GM23338 (cell line): ENCODE measurements around the gene VSIG4. TPM values are rescaled to one million over a fixed set of nuclear protein-coding genes. Genes with fewer than 3 reads are reported as not detected.
"Not testable (repeated sequence)": the region's sequence is repeated elsewhere in the genome, so short reads cannot be mapped to it uniquely, and the experiment has no call there.

Experiments
- ATAC-seq: fragments of 200-7000 bp; cut with Tn5 transposase; 3 replicates; pipeline ENCODE4 v1.9.1; 2020
- DNase-seq: peaks from one replicate; pipeline ENCODE4 v3.0.0-alpha.2; 2015; ENCODE audit warnings: low spot score
- H2AFZ ChIP-seq: fragments of 200-600 bp; sonication (generic); 2 replicates; pipeline ENCODE4 v1.8.0; 2016; ENCODE audit warnings: antibody characterized with exemption, mild to moderate bottlenecking, moderate library complexity
- H3F3A ChIP-seq: fragments of 200-600 bp; sonication (generic); replicated peaks from 2 replicates; pipeline ENCODE4 v1.8.0; 2017; ENCODE audit warnings: antibody characterized with exemption, mixed run types, low read depth
- H3K27ac ChIP-seq: fragments of 200-600 bp; sonication (generic); 2 replicates; pipeline ENCODE4 v1.6.1; 2016; ENCODE audit warnings: low read depth
- H3K27me3 ChIP-seq: fragments of 200-600 bp; sonication (generic); 2 replicates; pipeline ENCODE4 v1.8.0; 2016; ENCODE audit warnings: mild to moderate bottlenecking, mixed run types, moderate library complexity; ENCODE audit not compliant: insufficient read depth
- H3K36me3 ChIP-seq: fragments of 200-600 bp; sonication (generic); 2 replicates; pipeline ENCODE4 v1.8.0; 2016; ENCODE audit warnings: mild to moderate bottlenecking; ENCODE audit not compliant: insufficient read depth
- H3K4me1 ChIP-seq: fragments of 200-600 bp; sonication (generic); 2 replicates; pipeline ENCODE4 v1.8.0; 2016; ENCODE audit warnings: mild to moderate bottlenecking, moderate library complexity; ENCODE audit not compliant: insufficient read depth
- H3K4me2 ChIP-seq: fragments of 200-600 bp; sonication (generic); 2 replicates; pipeline ENCODE4 v1.7.1; 2017; ENCODE audit warnings: mixed run types
- H3K4me3 ChIP-seq: fragments of 200-600 bp; sonication (generic); 2 replicates; pipeline ENCODE4 v1.6.1; 2016; ENCODE audit warnings: mixed run types
- H3K79me2 ChIP-seq: fragments of 200-600 bp; sonication (generic); replicated peaks from 2 replicates; pipeline ENCODE4 v1.8.0; 2017; ENCODE audit warnings: mild to moderate bottlenecking; ENCODE audit not compliant: insufficient read depth
- H3K9me2 ChIP-seq: fragments of 200-600 bp; sonication (generic); 2 replicates; pipeline ENCODE4 v1.8.0; 2017; ENCODE audit not compliant: insufficient read depth
- H4K20me1 ChIP-seq: fragments of 200-600 bp; sonication (generic); replicated peaks from 2 replicates; pipeline ENCODE4 v1.8.0; 2017; ENCODE audit warnings: mild to moderate bottlenecking; ENCODE audit not compliant: insufficient read depth
- H3K27ac Mint-ChIP-seq: 2 replicates; pipeline ENCODE4 v1.8.0; 2020; ENCODE audit warnings: inconsistent platforms, mild to moderate bottlenecking, moderate library complexity, mixed read lengths
- H3K27me3 Mint-ChIP-seq: 3 replicates; pipeline ENCODE4 v1.8.0; 2022; ENCODE audit warnings: low read depth, mild to moderate bottlenecking, moderate library complexity, mixed read lengths, inconsistent platforms; ENCODE audit not compliant: insufficient read depth, poor library complexity
- H3K36me3 Mint-ChIP-seq: 3 replicates; pipeline ENCODE4 v1.8.0; 2021; ENCODE audit warnings: low read depth, mild to moderate bottlenecking, inconsistent platforms, moderate library complexity, mixed read lengths
- H3K4me1 Mint-ChIP-seq: 3 replicates; pipeline ENCODE4 v1.8.0; 2020; ENCODE audit warnings: mild to moderate bottlenecking, inconsistent platforms, mixed read lengths
- H3K4me3 Mint-ChIP-seq: 3 replicates; pipeline ENCODE4 v1.8.0; 2021; ENCODE audit warnings: moderate library complexity, mild to moderate bottlenecking, inconsistent platforms, mixed read lengths
- H3K9me3 Mint-ChIP-seq: 3 replicates; pipeline ENCODE4 v1.8.0; 2020; ENCODE audit warnings: moderate library complexity, mild to moderate bottlenecking, inconsistent platforms, mixed read lengths
- NANOG ChIP-seq: IDR thresholded peaks from 2 replicates; pipeline ENCODE4 v1.6.1; 2016; ENCODE audit warnings: antibody characterized with exemption, borderline replicate concordance
- ZNF114 ChIP-seq: fragments of 250-450 bp; sonication (Bioruptor Pico); IDR thresholded peaks from 2 replicates; pipeline ENCODE4 v1.5.0; 2020; ENCODE audit warnings: mild to moderate bottlenecking, moderate library complexity
- ZNF331 ChIP-seq: fragments of 250-450 bp; sonication (Bioruptor Pico); IDR thresholded peaks from 2 replicates; pipeline ENCODE4 v1.5.0; 2020; ENCODE audit warnings: low read depth, mild to moderate bottlenecking, moderate library complexity
- microRNA counts: library from miRNA; unstranded; fragments of <30 nt; microRNA quantifications from one replicate; lab custom pipeline; 2017
- polyA plus RNA-seq: library from polyadenylated mRNA; unstranded; fragments of >200 nt; fragmentation: Nextera tagmentation; extraction: Ambion mirVana; gene quantifications from 2 replicates; pipeline ENCODE4 v1.2.1, GENCODE V29; 2016
- total RNA-seq: library from RNA; depleted of rRNA; stranded (reverse); fragments of >200 nt; shearing (Covaris generic); gene quantifications from 2 replicates; pipeline ENCODE4 v1.2.3, GENCODE V29; 2014; rRNA removed

Gene VSIG4
- total and polyA plus RNA-seq, 2 experiments from 2014 or later = not detected

GRCh38 chrX:65976161-65976560 lies 63.7 kb downstream of the VSIG4 start (continued):
- no peak for TF ChIP-seq NANOG
- no peak for TF ChIP-seq ZNF114 (CRISPR knock-in tag)
- no peak for TF ChIP-seq ZNF331 (CRISPR knock-in tag)

- not testable (repeated sequence) for H3K4me1 ChIP-seq, H4K20me1 ChIP-seq, H3K27ac ChIP-seq, H3K9me2 ChIP-seq, ATAC-seq, H3K27ac Mint-ChIP-seq, H3K36me3 ChIP-seq, H3K79me2 ChIP-seq, H3K27me3 Mint-ChIP-seq, H3K36me3 Mint-ChIP-seq, H3K9me3 Mint-ChIP-seq, DNase-seq, H3K4me2 ChIP-seq, H2AFZ ChIP-seq, H3K4me3 ChIP-seq, H3K27me3 ChIP-seq, H3K4me1 Mint-ChIP-seq, H3K4me3 Mint-ChIP-seq, H3F3A ChIP-seq
These were observed 64.6 kb downstream of the VSIG4 start for GRCh38 chrX:65975161-65975751.

MicroRNAs within 50 kb of the gene (microRNA counts, 767-probe panel; counts per million panel counts)
- microRNA hsa-miR-223-3p (lab: Ali Mortazavi, UCI) = not detected

Other genes starting within 250 kb of the VSIG4 start
- gene HEPH, start 124.2 kb upstream of the VSIG4 start, total RNA-seq = 52.5 and 64.7 TPM in 2 replicates
- gene HEPH, start 124.2 kb upstream of the VSIG4 start, polyA plus RNA-seq = 9.7 and 10.1 TPM in 2 replicates